Endodermal cell (in vitro differentiated cells): Measurements from ENCODE around the gene UNC5CL. TPM values are rescaled to one million over a fixed set of nuclear protein-coding genes. Genes with fewer than 3 reads are reported as not detected.

Experiments
- DNase-seq: peaks from one replicate; pipeline ENCODE4 v3.0.0-alpha.2; 2017
- H3K27ac ChIP-seq: 2 replicates; pipeline ENCODE4 v1.5.1; 2013; ENCODE audit warnings: mild to moderate bottlenecking, low read depth, low read length, moderate library complexity
- H3K27me3 ChIP-seq: 2 replicates; pipeline ENCODE4 v1.6.1; 2013; ENCODE audit warnings: mild to moderate bottlenecking, low read length, moderate library complexity; ENCODE audit not compliant: insufficient read depth, control insufficient read depth, poor library complexity, severe bottlenecking
- H3K36me3 ChIP-seq: 2 replicates; pipeline ENCODE4 v1.7.0; 2013; ENCODE audit warnings: mild to moderate bottlenecking, low read length, moderate library complexity; ENCODE audit not compliant: control insufficient read depth, insufficient read depth
- H3K4me1 ChIP-seq: one replicate; pipeline ENCODE4 v1.7.0; 2013; ENCODE audit warnings: low read length; ENCODE audit not compliant: control insufficient read depth, insufficient read depth
- H3K4me3 ChIP-seq: 2 replicates; pipeline ENCODE4 v1.5.1; 2013; ENCODE audit warnings: mild to moderate bottlenecking, low read length, moderate library complexity
- H3K9ac ChIP-seq: 2 replicates; pipeline ENCODE4 v1.6.1; 2013; ENCODE audit warnings: mild to moderate bottlenecking, low read length, moderate library complexity; ENCODE audit not compliant: poor library complexity, severe bottlenecking; ENCODE audit errors: extremely low read depth
- H3K9me3 ChIP-seq: 2 replicates; pipeline ENCODE4 v1.6.1; 2013; ENCODE audit warnings: mild to moderate bottlenecking, low read length, moderate library complexity; ENCODE audit not compliant: control insufficient read depth
- H3K27ac Mint-ChIP-seq: 2 replicates; pipeline ENCODE4 v1.8.0; 2020; ENCODE audit warnings: mixed read lengths
- H3K27me3 Mint-ChIP-seq: 2 replicates; pipeline ENCODE4 v1.8.0; 2021; ENCODE audit warnings: mild to moderate bottlenecking, mixed read lengths; ENCODE audit not compliant: insufficient read depth
- H3K36me3 Mint-ChIP-seq: 2 replicates; pipeline ENCODE4 v1.8.0; 2020; ENCODE audit warnings: low read depth, mixed read lengths
- H3K4me1 Mint-ChIP-seq: 2 replicates; pipeline ENCODE4 v1.8.0; 2020; ENCODE audit warnings: mixed read lengths
- H3K4me3 Mint-ChIP-seq: 2 replicates; pipeline ENCODE4 v1.8.0; 2020; ENCODE audit warnings: mild to moderate bottlenecking, moderate library complexity, mixed read lengths
- H3K9me3 Mint-ChIP-seq: 2 replicates; pipeline ENCODE4 v1.8.0; 2020; ENCODE audit warnings: mild to moderate bottlenecking, mixed read lengths
- WGBS, 2 experiments: methylation state at CpG; one replicate each; pipeline versions ENCODE4 v1.1.5 to v1.1.7; 2013; ENCODE audit warnings: missing lambda C conversion rate in 2 of 2, mixed read lengths in 1 of 2; ENCODE audit not compliant: insufficient coverage in 1 of 2, insufficient read length in 1 of 2; 5-methylcytosine and 5-hydroxymethylcytosine counted together
- total RNA-seq, 2 donors: library from RNA; stranded (reverse); fragmentation: NEBNext Ultra II Directional in 1 of 2; extraction: Animal tissue kit (Norgen Biotek cat#: 25700) in 1 of 2; gene quantifications; 2 replicates in 1 of 2; 3 replicates in 1 of 2; pipeline ENCODE4 v1.2.1, GENCODE V29; 2021
- TF ChIP-seq, protein P1 (sequence below): fragments of 200-600 bp; sonication (generic); conservative IDR thresholded peaks from 2 replicates; pipeline ENCODE4 v1.5.0; 2021; ENCODE audit warnings: antibody characterized with exemption, mild to moderate bottlenecking

UNC5CL gene
- total RNA-seq, 2 donors from 2014 or later, result 3.8 to 4.7 TPM

DNA sequence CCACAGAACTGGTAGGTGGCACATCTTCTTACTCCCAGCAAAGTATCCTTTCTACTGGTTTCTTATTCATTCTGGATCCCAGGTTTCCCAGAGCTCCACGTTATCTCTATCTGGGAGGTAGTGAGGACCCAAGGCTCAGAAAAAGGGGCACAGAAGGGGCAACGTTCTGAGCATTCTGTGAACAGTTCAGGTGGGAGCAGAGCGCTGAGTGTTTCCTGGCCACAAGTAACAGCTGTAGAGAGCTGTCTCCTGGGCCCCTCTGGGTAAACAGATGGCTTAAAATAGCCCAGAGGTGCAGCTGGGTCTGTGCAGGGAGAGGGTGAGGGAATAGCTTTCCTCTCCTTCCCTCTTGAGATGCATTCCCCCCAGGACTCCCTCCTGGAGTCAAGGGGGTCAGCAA is 16.1 kb upstream of the UNC5CL start:
- no peak overlapping the region for H3K9ac ChIP-seq
- Mint-ChIP-seq H3K4me3 (no peak overlapping the region), H3K36me3 (peaks cover 9% of the 10 kb centered on the region), H3K4me1 (peaks cover 61% of the 10 kb centered on the region), H3K27me3 (no peaks in the 10 kb centered on the region), H3K27ac (no peak overlapping the region), H3K9me3 (no peaks in the 10 kb centered on the region)
- 86% methylated on average over 3 of the region's 3 CpGs for WGBS, 2 experiments
- peaks cover 21% of the 10 kb centered on the region for H3K4me1 ChIP-seq
- no peaks in the 10 kb centered on the region for H3K36me3 ChIP-seq
- DNase-seq, result no peak
- H3K27ac ChIP-seq, result no peak overlapping the region
- H3K4me3 ChIP-seq, result no peak overlapping the region
- H3K27me3 ChIP-seq, result no peaks in the 10 kb centered on the region
- H3K9me3 ChIP-seq, result no peaks in the 10 kb centered on the region
- TF ChIP-seq, protein P1, sequence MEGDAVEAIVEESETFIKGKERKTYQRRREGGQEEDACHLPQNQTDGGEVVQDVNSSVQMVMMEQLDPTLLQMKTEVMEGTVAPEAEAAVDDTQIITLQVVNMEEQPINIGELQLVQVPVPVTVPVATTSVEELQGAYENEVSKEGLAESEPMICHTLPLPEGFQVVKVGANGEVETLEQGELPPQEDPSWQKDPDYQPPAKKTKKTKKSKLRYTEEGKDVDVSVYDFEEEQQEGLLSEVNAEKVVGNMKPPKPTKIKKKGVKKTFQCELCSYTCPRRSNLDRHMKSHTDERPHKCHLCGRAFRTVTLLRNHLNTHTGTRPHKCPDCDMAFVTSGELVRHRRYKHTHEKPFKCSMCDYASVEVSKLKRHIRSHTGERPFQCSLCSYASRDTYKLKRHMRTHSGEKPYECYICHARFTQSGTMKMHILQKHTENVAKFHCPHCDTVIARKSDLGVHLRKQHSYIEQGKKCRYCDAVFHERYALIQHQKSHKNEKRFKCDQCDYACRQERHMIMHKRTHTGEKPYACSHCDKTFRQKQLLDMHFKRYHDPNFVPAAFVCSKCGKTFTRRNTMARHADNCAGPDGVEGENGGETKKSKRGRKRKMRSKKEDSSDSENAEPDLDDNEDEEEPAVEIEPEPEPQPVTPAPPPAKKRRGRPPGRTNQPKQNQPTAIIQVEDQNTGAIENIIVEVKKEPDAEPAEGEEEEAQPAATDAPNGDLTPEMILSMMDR, result no peak

DNA sequence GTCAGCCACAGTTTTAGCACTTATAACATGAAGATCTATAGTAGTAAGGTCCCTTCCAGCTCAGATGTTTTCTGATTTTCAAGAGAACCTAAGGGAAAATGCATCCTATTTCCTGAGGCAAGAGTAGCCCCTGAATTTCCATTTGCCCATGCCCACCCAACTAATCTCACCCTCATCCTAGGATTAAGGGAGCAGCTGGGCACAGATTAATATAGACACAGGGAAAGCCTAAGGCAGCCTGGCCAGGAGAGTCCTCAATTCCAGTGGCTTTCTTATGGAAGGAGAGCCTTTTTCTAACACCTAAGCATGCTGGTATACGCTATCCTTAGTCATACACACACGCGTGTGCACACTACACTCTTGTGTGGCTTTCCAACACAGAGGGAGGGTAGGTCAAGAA is 15.5 kb upstream of the UNC5CL start:
- H3K4me1 Mint-ChIP-seq, result peaks cover 57% of the 10 kb centered on the region

DNA sequence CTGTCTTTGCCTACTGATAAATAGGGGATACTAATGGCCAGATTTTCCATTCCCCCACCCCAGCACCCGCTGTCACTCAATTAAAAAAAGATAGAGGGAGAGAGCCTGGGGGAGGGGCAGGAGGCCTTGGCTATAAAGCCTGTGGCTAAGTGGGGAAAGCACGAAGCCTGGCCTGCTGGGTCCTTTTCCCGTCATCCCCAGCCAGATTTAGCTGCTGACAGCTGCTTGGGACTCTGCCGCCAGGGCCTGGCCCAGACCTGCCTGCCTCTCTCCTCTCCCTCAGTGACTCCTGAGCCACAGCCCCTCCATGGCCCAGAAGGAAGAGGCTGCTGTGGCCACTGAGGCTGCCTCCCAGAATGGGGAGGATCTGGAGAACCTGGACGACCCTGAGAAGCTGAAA is 14.0 kb upstream of the UNC5CL start, which contains the start of gene APOBEC2:
Gene APOBEC2 (plus strand): TSS at position 162 of the 400 bp plus-strand sequence. CDS start 146 bp downstream, at position 308.
- H3K4me1 Mint-ChIP-seq, result peaks cover 45% of the 10 kb centered on the region
- TF ChIP-seq, protein P1, result no peak
- no peak within 1 kb of the TSS for H3K9ac ChIP-seq
- no peak for DNase-seq
- no peaks in the 10 kb centered on the region for H3K9me3 Mint-ChIP-seq
- H3K4me3 ChIP-seq, result no peak within 1 kb of the TSS
- no peak within 1 kb of the TSS for H3K27ac ChIP-seq
- 56 to 81% methylated on average over 1 to 5 of the region's 5 CpGs for WGBS, 2 experiments
- peaks cover 22% of the 10 kb centered on the region for H3K4me1 ChIP-seq
- no peaks in the 10 kb centered on the region for H3K36me3 ChIP-seq
- peaks cover 9% of the 10 kb centered on the region for H3K36me3 Mint-ChIP-seq
- no peaks in the 10 kb centered on the region for H3K9me3 ChIP-seq
- no peaks in the 10 kb centered on the region for H3K27me3 ChIP-seq
- no peak within 1 kb of the TSS for H3K27ac Mint-ChIP-seq
- no peaks in the 10 kb centered on the region for H3K27me3 Mint-ChIP-seq
- no peak within 1 kb of the TSS for H3K4me3 Mint-ChIP-seq

More for the DNA sequence above, 15.5 kb upstream of the UNC5CL start:
- Histone ChIP-seq H3K4me3 (no peak overlapping the region), H3K36me3 (no peaks in the 10 kb centered on the region), H3K4me1 (peaks cover 22% of the 10 kb centered on the region), H3K27me3 (no peaks in the 10 kb centered on the region), H3K9me3 (no peaks in the 10 kb centered on the region), H3K27ac (no peak overlapping the region), H3K9ac (no peak overlapping the region)
- Mint-ChIP-seq H3K36me3 (peaks cover 9% of the 10 kb centered on the region), H3K27me3 (no peaks in the 10 kb centered on the region), H3K4me3 (no peak overlapping the region), H3K9me3 (no peaks in the 10 kb centered on the region), H3K27ac (no peak overlapping the region)
- 91 to 100% methylated on average over 2 to 3 of the region's 3 CpGs for WGBS, 2 experiments
- no peak for DNase-seq
- TF ChIP-seq, protein P1, result no peak
